NCI-H1417 (cell line): ENCODE measurements around the gene FOXE3.

Experiments
- DNase-seq, 3 experiments: peaks; one replicate each; lab custom pipeline; 2025; lab: John Stamatoyannopoulos, UW

Gene FOXE3

DNA sequence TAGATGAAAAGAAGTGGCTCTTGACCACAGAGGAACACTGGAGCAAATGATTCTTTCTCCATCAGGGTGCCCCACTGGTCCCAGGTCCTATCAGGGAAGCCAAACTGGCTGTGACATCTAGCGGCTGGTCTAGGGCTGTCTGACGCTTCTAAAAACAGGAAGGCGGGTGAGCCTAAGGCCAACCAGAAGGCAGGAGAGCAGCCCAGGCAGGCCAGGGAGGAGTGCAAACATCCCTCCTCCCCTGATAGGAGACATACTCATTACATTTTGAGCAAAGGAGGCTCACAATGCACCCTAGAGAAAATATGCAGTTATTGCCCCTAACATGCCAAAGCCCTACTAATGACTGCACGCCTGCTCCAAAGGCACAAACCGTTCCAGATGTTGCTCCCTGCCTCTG lies 10.4 kb upstream of the FOXE3 start:
- DNase-seq, result no peak

DNA sequence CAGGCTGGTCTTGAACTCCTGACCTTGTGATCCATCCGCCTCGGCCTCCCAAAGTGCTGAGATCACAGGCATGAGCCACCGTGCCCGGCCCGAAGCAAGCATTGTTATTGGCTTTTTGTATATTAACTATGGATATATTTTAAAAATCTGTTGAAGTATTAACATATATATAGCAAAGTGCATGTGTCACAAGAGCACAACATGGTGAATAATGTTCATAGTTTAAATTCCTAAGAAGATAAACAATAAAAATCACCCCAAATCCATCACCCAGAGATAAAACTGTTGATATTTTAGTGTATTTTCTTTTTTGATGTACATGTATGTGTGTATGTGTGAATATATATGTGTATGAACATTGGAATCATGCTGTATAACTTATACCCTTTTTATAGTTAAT lies 9.1 kb upstream of the FOXE3 start:
- DNase-seq, result no peak

DNA sequence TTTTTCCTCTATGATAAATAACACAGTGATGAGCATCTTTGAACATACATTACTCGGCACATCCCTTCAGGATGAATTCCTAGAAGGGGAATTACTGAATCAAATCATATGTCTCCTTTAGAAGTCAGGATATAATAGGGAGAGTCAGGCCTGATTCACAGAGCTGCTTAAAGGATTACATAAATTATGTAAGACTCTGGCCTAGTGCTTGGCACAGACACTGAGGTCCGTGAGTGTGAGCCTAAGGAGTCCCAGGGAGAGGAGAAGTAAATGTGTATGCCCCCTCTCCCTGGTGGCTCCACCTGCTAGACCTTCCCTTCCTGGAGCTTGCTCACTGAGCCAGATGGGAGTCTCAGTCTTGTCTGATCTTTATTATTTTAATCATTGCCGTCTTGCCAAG lies 8.6 kb upstream of the FOXE3 start:
- DNase-seq, result no peak

DNA sequence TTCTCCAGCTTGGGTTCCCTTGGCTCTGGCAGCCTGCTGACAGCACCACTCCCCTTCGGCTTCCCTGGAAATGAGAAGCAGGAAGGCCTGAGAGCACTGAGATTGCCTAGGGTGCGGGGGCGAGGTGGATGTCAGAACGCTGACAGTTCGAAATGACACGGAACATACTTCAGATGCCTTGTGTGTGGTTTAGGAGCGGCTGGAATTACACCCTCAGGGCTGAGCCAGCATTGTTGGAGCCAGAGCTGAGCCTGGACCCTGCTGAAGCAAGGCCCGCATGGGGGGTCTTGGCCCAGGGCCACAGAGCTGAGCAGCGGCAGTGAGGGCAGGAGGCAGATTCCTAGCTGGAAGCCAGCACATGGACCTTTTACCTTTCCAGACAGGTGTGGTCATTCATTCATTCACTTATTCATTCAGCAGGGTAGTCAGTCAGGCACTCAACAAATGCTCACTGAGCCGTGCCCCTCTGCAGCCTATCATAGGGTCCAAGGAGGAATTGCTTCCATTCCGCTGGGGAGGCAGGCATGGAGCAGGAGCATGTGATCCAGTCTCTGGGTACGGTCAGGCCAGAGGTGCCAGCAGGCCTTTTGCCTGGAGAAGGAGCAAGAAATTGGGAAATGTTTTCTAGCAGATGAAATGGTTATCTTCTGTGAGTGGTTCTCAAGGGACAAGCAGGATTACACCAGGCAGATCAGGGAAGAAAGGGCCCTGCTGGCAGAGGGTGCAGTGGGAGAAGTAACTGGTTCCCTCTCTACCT lies 6.6 kb upstream of the FOXE3 start:
- no peak for DNase-seq

DNA sequence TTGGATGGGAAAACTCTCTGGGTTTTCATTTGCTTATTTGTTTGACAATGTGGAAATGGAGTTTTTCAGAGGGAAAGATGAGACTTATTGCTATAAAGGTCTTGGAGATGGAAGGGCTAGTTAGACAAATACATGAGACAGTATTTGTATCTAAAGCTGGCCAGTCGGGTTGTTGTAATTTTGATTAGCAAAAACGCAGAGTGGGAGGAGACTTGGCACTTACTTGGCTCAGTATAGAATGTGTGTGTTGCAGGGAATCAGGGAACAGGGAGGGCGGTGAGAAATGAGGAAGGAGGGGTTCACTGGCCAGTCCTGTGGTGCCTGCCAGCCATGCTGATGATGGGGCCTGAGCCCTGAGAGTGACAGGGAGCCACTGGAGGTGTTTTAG lies 6.0 kb upstream of the FOXE3 start:
- DNase-seq, result no peak

DNA sequence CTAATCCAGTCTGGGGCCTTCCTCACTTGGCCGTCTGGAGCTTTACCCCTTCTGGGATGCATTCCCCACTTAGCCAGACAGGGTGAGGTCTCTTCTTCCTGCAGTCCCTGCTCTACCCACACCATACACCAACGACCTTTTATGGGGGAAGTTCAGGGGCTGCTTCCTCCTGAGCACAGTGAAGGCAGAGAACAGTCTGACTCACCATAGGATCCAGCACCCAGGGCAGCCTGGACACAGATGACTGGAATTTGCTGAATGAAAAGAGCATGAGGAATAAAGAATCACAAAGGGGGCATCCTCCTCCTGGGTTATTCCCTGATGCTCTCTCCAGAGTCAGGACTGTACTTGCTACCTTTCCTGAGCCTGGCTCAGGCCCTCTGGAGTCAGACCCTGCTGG lies 4.6 kb upstream of the FOXE3 start:
- no peak for DNase-seq

DNA sequence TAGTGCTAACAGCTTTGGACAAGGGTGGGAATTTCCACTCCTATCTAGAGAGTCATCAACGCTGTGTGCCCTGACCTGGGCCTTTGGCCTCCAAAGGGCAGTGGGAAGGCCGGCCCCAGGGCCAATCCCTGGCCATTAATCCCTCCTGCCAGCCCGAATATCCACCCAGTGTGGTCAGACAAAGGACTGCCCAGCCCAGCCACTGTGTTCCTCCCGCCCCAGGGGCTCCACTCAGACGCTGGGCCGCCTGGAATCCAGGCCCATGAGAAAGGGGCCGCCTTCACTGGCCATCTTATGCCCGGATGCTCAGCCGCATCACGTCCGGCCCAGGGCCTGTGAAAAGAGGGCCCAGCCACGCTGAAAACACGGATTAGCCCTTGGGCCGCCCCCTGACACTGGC lies 3.6 kb upstream of the FOXE3 start:
- no peak for DNase-seq

DNA sequence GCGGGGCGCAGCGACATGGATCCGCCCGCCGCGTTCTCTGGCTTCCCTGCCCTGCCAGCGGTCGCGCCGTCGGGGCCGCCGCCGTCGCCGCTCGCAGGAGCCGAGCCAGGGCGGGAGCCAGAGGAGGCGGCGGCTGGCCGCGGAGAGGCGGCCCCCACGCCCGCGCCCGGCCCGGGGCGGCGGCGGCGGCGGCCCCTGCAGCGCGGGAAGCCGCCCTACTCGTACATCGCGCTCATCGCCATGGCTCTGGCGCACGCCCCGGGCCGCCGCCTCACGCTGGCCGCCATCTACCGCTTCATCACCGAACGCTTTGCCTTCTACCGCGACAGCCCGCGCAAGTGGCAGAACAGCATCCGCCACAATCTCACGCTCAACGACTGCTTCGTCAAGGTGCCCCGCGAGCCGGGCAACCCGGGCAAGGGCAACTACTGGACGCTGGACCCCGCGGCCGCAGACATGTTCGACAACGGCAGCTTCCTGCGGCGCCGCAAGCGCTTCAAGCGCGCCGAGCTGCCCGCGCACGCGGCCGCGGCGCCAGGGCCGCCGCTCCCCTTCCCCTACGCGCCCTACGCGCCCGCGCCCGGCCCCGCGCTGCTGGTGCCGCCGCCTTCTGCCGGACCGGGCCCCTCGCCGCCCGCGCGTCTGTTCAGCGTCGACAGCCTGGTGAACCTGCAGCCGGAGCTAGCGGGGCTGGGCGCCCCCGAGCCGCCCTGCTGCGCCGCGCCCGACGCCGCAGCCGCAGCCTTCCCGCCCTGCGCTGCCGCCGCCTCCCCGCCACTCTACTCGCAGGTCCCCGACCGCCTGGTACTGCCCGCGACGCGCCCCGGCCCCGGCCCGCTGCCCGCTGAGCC lies 459 bp downstream of the FOXE3 start:
- DNase-seq, result no peak

DNA sequence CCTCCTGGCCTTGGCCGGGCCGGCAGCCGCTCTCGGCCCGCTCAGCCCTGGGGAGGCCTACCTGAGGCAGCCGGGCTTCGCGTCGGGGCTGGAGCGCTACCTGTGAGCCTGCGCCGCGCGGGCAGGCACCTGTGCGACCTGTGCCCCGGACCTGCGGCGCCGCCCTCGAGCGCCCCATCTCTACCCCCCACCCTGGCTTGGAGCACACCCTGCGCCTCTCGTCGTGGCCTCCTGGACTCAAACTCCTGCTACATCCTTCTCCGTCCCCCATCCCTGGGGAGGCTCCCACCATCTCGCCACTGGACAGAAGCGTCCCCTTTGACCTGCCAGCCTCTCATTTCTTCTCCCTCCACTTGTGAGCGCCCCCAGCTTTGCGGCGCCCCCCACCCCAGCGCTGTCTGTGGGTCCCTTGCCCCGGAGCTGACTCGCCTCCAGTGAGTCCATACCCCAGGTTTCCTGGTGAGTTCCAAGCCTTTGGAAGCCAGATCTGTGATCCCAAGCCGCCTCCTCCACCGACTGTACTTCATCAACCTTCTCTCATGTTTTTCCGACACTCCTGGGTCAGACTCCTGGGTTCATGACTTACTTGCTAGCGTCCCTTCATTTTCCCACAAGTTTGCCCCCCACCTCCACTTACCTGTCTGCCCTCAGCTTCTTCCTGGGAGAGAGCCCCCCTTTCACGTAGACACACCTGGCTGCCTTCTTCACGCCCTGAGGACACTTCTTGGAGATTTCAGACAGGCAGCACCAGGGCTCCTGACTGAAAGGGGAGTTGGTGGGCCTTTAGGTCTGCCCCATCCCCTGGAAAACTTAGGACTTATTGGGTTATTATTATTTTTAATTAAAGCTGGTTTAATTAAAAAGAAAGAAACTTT lies 1.3 kb downstream of the FOXE3 start:
- DNase-seq, result no peak

DNA sequence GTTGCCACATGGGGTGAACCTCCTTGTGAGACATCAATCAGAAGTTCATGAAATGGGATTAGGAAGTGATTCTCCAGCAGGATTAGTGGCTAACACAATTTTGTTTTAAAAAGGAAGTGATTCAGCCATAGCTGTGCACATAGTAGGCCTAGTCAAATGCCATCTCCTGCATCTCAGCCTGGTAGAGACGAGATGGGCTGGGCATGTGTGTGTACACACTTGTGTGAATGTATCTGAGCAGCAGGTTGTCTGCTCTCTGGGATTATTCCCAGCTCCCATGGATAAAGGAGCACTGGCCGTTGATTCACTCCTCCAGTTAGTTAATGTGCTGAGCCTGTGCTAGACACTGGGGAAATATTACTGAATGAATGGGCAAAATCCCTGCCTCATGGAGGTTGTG lies 2.0 kb downstream of the FOXE3 start:
- no peak for DNase-seq

DNA sequence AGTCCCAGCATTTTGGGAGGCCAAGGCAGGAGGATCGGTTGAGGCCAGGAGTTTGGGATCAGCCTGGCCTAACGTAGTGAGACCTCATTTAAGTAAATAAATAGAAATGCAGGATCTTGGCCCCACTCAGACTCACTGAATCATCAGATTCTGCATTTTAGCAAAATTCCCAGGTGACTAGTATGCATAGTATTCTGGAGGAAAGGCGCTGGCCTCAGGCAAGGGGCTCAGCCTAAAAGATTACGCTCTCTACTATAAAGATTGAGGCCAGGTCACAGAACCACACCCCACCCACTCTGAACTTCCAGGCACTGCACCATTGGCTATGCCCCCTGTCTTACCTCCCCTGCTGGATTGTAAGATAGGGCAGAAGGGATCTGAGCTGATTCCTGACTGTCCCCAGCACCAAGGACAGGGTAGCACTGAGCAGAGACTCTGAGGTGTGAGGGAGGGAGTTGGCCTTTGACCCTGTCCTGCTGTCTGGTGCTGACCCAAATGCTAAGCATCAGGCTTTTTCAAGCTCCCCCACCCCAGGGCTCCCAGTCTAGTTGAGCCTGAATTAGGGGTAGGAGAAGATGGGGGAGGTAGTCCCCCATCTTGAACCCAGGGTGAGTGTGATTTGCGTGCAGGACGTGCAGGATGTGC lies 2.7 kb downstream of the FOXE3 start:
- DNase-seq, result no peak

DNA sequence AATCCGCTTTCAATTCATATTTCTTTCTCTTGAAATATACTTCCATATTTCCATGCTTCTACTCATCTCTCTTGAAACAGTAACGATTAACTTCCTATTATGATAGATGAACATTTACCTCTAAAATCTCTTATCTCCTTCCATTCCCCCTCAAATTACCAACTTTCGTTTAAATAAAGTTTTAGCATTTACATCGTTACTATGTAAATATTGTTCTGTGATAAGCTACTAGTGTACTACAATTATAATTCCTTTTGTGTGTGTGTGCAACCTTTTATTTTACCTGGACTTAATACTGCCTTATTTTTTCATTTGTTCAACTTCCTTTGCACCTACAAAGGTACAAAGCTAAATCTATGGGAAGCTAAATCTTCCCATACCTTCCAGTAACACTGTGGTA lies 4.5 kb downstream of the FOXE3 start:
- no peak for DNase-seq

DNA sequence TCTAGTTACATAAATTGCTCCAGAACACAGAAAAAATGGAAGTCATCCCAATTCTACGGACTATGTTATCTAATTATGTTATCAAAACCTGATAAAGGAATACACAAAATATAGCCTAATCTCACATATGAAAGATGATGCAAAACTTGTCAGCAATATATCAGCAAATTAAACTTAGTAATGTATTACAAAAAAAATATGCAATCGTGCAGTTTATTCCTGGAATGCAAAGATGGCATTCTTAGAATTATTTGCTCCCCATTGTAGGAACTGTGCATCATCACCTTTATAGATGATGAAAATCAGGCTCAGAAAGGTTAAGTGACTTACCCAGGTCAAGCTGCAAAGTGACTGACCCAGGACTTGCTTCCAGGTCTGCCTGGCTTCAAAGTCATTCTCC lies 7.8 kb downstream of the FOXE3 start:
- no peak for DNase-seq

DNA sequence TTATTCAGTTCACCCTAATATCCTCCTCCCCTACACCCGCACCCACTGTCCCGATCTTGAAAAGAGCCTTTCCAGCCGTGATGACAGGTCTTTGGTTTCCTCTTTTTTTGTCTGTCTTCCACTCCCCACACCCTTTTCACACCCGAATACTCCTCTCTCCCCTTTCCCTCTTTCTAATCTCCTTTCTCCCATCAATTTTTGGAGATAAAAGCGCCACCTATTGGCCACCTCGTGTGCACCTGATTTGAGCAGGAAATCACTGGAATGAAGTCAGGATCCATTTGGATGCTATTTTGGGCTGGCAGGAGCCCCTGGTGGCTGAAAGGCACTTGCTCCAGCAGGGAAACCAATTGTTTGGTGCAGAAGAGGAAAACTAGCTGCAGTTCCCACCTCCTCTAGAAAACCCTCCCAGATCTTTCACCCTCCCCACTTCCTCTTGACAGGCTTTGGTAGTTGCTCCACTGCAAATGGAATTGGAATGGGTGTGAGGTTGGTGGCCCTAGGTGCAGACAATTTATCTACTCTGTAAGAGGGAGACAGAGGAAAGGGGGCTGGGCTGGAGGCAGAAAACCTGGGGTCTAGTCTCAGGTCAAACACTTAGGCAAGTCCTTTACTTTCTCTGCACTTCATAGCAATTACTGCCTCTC lies 8.4 kb downstream of the FOXE3 start:
- DNase-seq, result peak; percentile 41 to 72 (median 47)

DNA sequence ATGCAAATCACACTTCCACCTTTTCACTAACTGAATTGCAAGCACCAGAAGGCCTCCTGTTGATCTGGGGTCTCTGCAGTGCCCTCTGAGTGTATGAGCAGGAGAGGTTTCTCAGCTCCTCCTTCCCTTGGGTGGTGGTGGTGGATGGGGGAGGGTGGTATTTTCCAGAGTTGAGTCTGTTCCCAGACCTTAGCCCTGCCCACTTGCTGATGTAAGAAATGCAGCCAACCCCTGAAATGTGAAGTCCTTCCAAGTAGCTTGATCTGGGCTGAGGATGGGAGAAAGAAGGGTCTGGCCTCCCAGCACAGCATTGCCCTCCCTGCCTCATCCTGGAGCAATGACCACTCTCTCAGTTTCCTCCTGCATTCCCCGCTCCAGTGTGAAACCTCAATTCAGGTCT lies 15.4 kb downstream of the FOXE3 start:
- DNase-seq, result no peak

DNA sequence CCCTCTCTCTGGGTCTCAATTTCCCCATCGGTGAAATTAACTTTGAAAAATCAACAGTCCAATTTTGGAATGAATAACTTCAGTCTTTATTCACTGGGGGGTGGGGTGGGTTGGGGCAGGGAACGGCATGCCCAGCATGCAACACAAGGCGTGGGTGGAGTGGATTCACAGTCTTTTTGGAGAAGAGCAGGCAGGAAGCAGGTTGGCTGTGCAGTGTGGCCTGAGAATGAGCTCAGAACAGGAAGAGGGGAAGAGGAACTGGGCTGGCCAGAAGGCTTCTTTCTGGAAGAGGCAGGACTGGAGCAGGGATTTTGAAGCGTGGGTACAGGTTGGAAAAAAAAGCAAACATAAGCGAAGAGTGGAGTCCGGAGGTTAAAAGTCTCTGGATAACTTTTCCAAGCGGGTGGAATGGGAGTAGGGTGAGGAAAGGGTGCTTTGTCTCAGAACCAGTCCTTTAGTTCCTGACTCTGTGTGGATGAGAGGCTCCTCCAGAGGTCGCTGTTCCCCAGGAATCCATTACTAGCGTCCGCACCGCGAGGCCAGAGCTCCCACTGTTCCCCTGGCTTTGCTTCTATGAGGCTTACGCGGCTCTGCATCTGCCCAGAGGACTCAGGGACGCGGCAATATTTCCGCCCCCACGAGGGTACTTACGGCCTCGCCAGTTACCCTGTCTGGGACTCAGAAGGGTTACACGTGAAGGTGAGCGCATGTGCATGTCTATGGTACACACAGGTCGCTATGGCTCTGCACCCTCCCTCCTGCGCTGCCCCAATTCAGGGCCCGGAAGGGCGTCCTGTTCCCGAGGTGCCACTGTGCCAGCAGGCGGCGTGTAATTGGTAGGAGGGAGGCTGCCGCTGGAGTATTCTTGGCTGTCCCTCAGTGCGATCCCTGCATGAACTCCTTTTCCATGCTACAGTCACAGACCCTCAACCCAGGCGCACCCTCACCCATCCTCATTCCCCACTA lies 16.3 kb downstream of the FOXE3 start:
- peak in 2 of 3 experiments; percentile 11 to 33 for DNase-seq

DNA sequence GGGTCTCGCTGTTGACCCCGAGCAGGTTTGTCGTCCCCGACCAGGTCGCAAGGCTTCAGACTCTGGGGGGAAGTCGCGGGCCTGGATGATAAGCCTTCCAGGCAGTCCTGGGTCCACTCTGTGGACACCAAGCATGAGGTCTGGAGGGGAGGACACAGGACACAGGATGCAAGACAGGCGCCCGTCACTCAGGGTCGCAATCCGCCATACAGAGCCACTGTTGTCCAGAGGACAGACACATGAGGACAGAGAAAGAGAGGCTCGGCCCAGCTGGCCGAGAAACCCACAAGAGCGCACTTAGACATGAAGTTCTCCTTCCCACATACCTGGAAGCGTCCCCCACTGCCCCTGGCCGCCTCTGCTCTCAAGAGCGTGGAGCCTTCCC lies 16.9 kb downstream of the FOXE3 start:
- DNase-seq, result no peak

DNA sequence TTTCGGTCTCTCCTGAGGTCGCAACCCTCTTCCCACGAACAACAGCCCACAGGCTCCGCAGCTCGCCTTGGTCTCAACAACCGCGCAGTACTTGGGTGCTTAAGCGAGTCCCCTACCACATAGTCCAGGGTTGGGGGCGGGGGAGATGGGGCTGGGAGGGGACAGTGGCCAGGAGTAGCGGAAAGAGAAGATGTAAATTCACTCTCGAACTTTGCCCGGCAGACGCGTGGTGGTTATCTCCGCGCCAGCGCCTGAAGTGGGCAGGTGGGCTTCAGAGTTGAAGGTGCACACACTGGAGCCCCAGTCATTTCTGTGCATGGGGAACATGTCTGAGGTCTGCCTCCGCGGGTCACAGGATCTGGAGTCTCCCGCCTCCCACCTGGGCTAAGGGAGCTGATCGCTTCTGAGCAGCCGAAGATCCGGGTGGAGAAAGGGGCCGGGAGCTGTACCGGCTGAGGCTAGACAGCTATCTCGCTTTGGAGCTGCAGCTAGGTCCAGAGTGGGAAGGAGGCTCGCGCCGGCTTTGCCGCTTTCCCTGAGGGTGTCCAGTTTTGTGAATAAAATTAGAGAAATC lies 17.5 kb downstream of the FOXE3 start:
- no peak for DNase-seq

DNA sequence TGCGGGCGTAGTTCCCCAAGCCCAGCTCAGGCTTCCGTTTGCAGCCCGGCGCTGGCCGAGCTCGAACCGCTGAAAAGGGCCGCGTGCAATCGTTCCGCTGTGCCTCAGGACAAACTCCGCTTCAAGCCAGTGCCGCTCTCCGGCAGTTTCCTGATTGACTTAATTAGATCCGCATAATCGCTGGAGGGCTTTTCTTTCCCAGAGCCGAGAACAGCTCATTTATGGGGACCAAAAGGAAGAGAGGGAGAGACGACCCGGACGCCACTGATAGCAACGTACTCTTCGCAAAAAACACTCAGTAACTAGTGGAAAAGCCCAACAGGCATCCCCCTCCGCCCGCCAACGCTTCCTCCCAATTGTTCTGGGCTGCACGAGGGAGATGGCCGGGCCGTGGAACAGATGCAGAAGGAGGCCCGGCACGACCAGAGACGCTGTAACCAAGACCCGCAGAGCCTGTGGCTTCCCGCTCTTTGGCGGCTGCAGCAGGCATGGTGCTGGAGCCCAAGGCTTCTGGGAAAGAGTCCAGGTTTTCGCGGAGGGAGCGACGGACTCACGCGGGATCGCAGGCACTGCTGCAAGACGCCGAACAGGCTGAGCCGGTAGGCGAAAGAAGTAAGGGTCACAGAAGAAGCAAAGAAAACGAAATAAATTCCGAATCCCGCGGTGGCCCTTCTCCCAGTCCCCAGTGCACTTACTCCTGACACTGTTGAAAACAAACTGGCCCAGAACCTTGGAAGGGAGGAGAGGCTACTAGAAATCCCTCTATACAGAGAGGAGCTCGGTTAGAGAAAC lies 18.2 kb downstream of the FOXE3 start:
- DNase-seq, result no peak
